ENCODE data around the gene CLEC11A.
A peak's percentile ranks its signal among the peaks of the same experiment; 100 is the strongest.

Gene CLEC11A, protein sequence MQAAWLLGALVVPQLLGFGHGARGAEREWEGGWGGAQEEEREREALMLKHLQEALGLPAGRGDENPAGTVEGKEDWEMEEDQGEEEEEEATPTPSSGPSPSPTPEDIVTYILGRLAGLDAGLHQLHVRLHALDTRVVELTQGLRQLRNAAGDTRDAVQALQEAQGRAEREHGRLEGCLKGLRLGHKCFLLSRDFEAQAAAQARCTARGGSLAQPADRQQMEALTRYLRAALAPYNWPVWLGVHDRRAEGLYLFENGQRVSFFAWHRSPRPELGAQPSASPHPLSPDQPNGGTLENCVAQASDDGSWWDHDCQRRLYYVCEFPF

GRCh38 chr19:50723069-50723468 is at the start of gene CLEC11A:
Gene CLEC11A (plus strand): TSS chr19:50723364. CDS start chr19:50723526, 162 bp downstream.
- no peak for DNase-seq

DNA sequence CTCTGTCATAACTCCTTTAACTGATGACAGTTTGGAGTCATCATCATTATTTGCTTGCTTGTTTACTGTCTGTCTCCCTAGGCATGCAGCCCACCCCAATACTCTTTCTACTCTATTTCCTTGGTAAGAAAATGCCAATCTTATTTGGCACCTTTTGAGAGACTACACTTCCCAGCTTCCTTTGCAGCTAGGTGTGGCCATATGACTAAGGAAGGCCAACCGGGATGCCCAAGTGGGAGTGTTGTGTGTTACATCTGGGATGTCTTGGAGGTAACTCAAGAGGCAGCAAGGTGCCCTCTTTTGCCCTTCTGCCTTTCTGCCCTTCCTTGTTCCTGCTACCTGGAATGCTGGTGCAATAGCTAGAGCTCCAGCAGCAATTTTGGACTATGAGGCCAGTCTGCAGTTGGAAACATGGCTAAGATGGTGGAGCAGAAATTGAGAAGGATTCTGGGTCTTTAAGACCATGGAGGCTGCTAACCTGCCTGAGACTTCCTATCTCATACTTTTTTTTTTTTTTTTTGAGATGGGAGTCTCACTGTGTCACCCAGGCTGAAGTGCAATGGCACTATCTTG is 46.5 kb upstream of the CLEC11A start:
- no peak for DNase-seq

- no peak for DNase-seq
Measured at GRCh38 chr19:50677636-50678035, 45.5 kb upstream of the CLEC11A start.

DNA sequence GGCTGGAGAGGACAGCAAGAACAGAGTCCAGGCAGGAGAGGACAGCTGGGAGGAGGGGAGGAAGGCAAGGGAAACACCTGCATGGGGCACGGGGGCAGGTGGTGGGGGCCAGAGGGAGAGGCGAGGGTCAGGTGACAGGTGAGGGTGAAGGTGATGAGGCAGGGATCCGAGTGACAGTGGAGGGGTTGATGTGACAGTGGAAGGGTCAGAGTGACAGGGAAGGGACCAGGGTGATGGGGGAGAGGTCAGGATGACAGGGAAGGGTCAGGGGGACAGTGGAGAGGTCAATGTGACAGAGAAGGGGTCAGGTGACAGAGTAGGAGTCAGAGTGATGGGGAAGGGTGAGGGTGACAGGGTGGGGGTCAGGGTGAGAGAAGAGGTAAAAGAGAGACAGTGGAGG is 44.8 kb upstream of the CLEC11A start:
- no peak for DNase-seq

DNA sequence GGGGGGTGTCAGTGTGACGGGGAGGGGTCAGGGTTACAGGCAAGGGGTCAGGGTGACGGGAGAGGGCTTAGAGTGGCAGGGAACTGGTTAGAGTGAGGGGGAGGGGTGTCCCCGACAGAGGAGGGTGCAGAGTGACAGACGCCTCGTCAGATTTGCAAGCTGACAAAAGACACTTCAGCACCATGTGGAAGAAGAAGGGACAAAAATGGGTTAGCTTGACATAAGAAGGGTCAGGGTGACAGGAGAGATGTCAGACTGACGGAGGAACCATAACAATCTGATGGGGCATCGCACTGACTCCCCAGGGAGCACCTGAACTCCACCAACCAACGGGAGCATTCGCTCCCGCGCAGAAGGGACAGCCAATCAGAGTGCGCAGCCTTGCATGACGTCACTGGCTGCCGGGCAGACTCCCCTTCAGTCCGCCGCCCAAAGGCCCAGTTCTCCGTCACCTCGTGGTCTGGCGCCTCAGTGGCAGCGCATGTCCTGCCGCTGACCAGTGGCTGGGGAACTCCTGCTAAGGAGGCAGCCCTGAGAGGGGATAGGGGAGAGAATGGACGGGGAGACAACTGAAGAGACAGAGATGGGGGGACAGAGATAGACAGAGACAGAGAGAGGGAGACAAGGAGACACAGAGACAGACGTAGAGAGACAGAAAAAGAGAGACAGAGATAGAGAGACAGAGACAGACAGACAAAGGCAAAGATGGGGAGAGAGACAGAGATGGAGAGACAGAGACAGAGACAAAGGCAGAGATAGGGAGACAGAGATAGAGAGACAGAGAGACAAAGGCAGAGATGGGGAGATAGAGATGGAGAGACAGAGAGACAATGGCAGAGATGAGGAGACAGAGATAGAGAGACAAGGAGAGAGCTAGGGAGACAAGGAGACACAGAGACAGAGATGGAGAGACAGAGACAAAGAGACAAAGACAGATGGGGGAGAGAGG is 43.7 kb upstream of the CLEC11A start:
- peak; percentile 61 for DNase-seq

- DNase-seq: no peak
Measured at GRCh38 chr19:50686310-50687032, 36.7 kb upstream of the CLEC11A start.

DNA sequence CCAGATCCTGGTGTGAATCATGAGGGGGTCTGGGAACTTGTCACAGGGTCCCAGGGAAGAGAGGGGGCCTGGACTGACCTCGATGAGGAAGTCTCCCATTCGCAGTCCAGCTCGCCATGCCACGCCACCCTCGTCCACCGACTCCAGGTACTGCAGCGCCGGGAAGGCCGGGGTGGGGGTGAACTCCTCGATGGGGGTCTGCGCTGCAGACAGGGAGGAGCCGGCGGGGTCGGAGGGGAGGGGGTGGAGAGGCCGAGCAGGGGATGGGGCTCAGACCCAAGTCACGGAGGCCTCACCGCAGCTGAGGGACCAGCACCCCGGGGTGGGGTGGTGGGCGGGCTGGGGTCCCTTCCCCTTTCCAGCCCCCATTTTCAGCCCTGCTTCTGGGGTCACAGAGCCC is 34.4 kb upstream of the CLEC11A start:
- no peak for DNase-seq

- no peak for DNase-seq
Measured at GRCh38 chr19:50690439-50690838, 32.7 kb upstream of the CLEC11A start.

GRCh38 chr19:50693064-50693975 is 29.8 kb upstream of the CLEC11A start:
- no peak for DNase-seq

GRCh38 chr19:50694815-50695145 is 28.4 kb upstream of the CLEC11A start:
- DNase-seq: no peak

- no peak for DNase-seq
Measured at GRCh38 chr19:50695251-50696093, 27.7 kb upstream of the CLEC11A start.

GRCh38 chr19:50696094-50696483 is 27.1 kb upstream of the CLEC11A start:
- DNase-seq: no peak

- DNase-seq: no peak
Measured at GRCh38 chr19:50697414-50698124, 25.6 kb upstream of the CLEC11A start.

- DNase-seq: no peak
Measured at GRCh38 chr19:50701367-50701985, 21.7 kb upstream of the CLEC11A start.

DNA sequence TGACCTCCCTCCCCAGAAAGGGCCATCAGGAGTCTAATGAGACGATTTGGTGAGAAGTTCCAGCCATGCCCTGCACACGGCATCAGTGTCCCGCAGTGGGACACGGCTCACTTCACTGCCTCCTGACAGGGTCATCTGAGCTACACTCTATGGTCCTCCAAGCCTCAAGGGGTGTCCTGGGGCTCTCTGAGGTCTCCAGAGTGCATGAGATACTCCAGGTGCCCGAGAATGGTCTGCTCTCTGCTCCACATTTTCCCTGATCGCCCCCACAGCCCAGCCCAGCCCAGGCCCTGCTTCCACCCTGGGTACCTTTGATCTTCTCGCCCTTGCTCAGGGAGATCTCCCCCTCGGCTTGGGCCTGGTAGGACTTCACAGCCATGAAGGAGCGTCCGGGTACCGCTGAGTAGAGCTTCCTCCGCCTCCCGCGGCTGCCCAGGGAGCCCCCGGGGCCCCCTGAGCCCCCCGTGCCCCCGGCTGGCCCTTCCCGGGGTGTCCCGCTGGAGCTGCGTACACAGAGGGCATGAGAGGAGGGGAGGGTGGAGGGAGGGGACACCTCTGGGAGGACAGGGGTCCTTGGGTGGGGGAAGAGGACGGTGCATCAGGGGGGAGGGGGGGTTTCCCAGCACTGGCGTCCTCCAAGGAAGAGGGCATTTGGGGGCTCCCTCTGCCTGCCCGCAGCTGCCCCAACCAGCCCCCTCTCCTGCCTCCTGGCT is 20.9 kb upstream of the CLEC11A start:
- no peak for DNase-seq

- no peak for DNase-seq
Measured at GRCh38 chr19:50702871-50703829, 20.0 kb upstream of the CLEC11A start.

DNA sequence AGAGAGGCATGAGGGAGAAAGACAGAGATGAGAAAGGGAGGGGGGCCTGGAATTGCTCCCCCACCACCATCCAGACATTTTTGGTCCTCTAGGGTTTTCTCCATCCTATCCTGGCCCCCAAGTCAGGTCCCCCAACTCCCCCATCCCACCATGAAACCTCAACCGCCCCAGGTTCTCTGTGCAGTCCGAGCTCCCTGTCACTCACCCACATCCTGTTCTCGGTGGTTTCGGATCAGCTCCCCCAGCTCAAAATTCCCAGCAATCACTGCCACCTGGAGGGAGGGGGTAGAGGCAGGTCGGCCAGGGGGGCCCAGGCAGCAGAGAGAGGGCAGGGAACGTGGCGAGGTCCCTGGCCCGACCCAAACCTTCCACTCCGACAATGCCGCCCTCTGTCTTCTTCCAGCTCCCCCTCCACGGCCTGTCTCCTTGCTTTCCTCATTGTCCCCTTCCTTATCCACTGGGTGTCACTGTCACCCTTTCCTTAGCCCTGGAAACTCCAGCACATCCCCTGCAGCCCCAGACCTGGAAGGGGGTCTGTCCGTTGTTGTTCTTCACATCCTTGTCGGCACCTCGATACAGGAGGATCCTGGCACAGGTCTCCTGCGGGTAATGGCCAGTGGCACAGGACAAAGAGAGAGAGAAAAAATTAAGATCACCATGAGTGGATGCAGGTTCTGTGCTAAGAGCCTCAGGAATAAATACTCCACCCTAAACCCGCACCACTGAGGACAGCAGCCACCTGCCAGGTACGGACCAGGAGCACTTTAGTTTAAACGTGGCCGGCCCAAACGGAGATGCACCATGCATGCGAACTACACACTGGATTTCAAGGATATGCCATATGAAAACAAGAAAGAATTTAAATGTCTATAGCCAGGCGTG is 19.0 kb upstream of the CLEC11A start:
- no peak for DNase-seq
